NCI-H1417 (cell line): ENCODE data around the gene FAM83G.

Source experiments
- DNase-seq, 3 experiments: peaks; one replicate each; lab custom pipeline; 2025; lab: John Stamatoyannopoulos, UW

Gene FAM83G

DNA sequence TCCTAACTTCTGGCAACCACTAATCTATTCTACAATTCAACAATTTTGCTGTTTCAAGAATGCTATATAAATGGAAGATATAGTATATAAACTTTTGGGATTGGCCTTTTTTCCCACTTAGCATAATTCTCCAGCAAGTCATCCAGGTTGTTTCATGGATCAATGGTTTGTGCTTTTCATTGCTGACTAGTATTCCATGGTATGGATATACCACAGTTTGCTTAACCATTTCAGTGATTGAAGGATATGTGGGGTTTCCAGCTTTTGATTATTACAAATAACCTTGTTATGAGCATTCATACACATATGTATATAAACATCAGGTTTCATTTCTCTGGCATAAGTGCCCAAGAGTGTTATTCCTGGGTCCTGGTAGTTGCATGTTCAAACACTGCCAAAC is 2.1 kb upstream of the FAM83G start:
- DNase-seq = no peak

GRCh38 chr17:19005789-19006430 is 1.3 kb upstream of the FAM83G start:
- no peak for DNase-seq

- no peak for DNase-seq
These were observed 691 bp upstream of the FAM83G start for GRCh38 chr17:19005137-19005773.

GRCh38 chr17:19003543-19004420 is 782 bp downstream of the FAM83G start:
- DNase-seq = peak in 2 of 3 experiments; percentile 8 to 10

GRCh38 chr17:19002805-19003542 is 1.6 kb downstream of the FAM83G start:
- no peak for DNase-seq

DNA sequence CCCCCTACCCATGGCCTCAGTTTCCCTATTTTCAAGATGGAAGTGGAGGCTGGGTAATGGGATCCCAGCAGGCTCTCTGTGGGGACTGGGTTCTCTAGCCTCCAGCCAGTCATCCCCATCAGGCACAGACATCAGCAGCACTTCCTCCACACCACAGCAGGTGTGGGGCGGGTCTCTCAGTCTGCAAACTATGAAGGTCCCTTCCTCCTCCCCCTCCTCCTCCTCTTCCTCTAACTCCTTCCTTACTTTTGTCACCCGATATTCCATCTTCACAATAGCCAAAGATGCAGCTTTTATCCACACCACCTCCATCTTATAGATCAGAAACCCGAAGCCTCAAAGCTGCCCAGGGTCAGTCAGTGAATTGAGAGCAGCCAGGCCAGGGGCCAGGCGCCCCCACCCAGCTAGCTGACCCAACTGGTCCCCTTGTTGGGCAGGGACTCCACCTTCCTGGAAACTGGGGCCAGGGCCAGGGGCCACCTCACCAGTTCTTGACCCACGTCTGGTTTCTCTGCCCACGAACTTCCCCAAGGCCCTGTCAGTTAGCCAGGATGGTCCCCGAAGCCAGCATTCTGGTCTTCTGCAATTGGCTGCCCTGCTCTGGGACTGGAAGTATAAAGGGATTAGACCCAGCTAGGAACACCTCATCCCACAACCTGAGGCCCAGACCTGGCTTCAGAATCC is 2.5 kb downstream of the FAM83G start:
- DNase-seq = no peak

- DNase-seq = no peak
These were observed 3.8 kb downstream of the FAM83G start for GRCh38 chr17:19000531-19001325.

- DNase-seq = no peak
These were observed 4.7 kb downstream of the FAM83G start for GRCh38 chr17:18999911-19000310.

DNA sequence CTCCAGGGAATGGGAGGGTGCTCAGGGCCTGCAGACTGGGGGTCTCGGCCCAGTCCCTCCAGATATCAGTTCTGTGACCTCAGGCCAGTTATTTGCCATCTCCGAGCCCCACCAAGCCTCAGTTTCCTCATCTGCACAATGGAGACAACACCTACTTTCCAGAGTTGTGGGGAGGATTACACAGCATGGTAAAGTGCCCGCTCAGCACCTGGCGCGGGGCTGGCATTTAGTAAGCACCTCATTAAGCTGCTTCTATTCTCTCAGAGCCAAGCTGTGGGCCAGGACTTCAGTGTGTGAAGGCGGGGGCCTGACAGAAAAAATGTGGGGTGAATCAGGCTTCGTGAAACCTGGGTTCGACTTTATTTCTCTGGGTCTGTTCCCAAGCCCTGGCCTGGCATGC is 5.2 kb downstream of the FAM83G start:
- DNase-seq = no peak

DNA sequence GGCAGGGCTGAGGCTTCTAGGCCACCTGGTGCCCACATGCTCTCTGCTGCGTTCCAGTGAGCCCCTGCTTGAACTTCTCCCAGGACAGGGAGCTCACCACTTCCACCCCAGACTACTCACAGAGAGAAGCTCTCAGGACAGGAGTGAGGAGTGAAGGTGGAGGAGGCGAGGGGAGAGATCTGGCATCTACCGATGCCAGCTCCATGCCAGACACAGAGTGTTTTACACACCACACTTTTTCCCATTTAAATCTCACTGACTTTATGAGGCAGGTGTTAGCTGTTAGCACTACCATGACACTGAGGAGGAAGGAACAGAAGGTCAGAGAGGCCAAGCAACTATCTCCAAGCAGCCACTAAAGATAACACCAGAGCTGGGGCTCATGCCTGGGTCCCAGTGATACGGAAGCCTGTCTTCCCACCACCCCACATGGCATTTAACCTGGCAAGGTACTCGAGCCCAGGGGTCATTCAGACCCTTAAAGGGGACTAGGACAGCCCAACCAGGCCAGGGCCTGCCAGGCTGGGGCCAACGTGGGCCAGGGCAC is 6.8 kb downstream of the FAM83G start:
- no peak for DNase-seq

- DNase-seq = no peak
These were observed 8.1 kb downstream of the FAM83G start for GRCh38 chr17:18996458-18996857.

GRCh38 chr17:18995220-18995619 is 9.3 kb downstream of the FAM83G start:
- DNase-seq = no peak

DNA sequence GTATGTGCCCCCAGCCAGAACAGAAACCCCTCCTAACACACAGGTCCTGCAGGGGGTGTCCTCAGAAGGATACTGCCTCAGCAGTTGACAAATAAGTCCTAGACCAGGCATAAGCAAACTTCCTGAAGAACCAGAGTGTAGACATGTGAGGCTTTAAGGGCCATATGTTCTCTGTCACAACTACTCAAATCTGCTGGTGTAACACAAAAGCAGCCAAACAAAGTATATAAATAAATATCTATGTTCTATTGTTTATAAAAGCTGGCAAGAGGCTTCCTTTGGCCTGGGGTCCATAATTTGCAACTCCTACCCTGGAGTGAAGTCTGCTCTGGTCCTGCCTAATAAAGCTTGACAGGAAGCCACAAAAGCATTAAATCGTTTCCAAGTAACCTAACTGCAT is 9.9 kb downstream of the FAM83G start:
- DNase-seq = no peak

GRCh38 chr17:18993905-18994526 is 10.5 kb downstream of the FAM83G start:
- DNase-seq = no peak

- DNase-seq = peak in 1 of 3 experiments; percentile 23
These were observed 12.0 kb downstream of the FAM83G start for GRCh38 chr17:18992454-18993130.

DNA sequence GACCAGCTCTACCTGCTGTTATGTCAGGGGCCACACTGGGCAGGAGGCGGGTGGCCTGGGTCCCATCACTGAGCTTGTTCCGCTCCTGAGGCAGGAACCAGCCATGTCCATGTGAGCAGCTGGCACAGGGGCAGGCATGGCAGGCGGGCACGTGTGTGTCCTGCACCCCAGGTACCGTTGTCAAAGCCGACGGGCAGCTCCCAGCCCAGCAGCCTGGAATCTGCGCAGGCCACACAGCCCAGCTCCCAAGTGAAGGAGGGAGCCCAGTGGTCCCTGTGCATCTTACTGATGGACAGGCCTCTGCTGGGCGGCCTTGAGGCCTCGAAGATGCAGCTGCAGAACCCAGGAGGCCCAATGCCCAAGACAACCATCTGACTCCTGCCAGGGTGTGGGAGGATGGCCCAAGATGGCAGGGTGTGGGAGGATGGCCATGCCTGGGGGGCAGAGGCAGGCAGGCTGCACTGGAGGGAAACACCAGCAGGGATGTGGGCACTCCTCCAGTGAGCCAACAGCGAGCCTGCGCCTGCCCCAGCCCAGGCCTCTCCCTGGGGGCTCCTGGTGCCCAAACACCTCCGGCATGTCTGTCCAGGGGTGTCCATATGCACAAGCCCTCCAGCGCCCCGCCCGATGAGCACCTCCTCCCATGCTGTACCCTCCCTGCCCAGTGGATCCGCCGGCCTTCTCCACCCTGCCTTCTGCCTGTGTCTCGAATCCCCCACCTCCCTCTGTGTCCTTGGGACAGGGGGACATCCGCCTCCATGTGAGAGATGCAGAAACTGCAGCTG is 12.8 kb downstream of the FAM83G start:
- DNase-seq = no peak

- DNase-seq = no peak
These were observed 14.2 kb downstream of the FAM83G start for GRCh38 chr17:18990331-18990730.

DNA sequence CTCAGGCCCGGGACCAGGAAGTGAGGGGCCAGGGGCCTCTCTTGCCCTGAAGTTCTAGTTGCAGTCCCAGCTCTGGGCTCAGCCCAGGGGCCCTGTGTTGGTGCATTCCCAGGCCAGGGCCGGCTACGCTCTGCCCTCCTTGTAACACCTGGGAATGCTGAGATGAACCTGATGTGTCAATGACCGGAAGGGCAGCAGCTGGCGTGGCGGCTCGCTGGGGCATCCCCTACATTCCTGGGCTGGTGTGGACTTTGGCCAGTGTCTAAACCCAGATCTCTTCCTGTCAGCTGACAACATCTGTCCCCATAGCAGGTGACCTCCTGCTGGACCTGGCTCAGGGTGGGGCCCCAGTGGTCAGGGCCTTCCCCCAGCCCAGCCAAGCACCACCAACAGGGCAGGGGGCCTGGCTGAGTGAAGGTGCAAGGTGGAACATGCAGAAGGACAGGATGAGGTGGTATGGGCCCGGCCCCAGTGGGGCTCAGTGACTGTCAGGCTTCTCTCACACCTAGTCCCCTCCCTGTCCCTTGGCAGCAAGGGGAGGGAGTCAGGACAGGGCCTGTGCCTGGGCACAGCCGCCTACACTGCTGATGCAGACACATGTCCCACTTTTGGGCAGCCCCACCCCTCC is 15.9 kb downstream of the FAM83G start:
- no peak for DNase-seq
